ENCODE measurements around the gene TNIP1.

Gene TNIP1

GRCh38 chr5:151097820-151098767, 17.3 kb upstream of the TNIP1 start:
- no peaks in the 10 kb centered on the region for H3K27me3 Mint-ChIP-seq
- no peak overlapping the region for H3K4me3 Mint-ChIP-seq
- H3K4me1 Mint-ChIP-seq (ENCODE audit: low read depth), result peaks cover 84% of the 10 kb centered on the region
- peak overlapping the region; percentile 20 for H3K27ac Mint-ChIP-seq
- peaks cover 36% of the 10 kb centered on the region for H3K36me3 Mint-ChIP-seq (ENCODE audit: low read depth)
- intact Hi-C loops (cut with micrococcal nuclease), result loop anchor here (5.0 kb wide), 1 partner anchor 41 kb away; no protein-coding TSS in a partner anchor
- H3K9me3 Mint-ChIP-seq, result no peaks in the 10 kb centered on the region

- H3K4me3 Mint-ChIP-seq, result no peak overlapping the region
- peaks cover 95% of the 10 kb centered on the region for H3K4me1 Mint-ChIP-seq (ENCODE audit: low read depth)
- no peak overlapping the region for H3K27ac Mint-ChIP-seq
- intact Hi-C loops (cut with micrococcal nuclease), result loop anchor here (5.0 kb wide), 1 partner anchor 40 kb away; no protein-coding TSS in a partner anchor
- H3K27me3 Mint-ChIP-seq, result no peaks in the 10 kb centered on the region
- H3K36me3 Mint-ChIP-seq (ENCODE audit: low read depth), result peaks cover 25% of the 10 kb centered on the region
- H3K9me3 Mint-ChIP-seq, result no peaks in the 10 kb centered on the region
Observed at GRCh38 chr5:151097061-151097460, 16.2 kb upstream of the TNIP1 start.

DNA sequence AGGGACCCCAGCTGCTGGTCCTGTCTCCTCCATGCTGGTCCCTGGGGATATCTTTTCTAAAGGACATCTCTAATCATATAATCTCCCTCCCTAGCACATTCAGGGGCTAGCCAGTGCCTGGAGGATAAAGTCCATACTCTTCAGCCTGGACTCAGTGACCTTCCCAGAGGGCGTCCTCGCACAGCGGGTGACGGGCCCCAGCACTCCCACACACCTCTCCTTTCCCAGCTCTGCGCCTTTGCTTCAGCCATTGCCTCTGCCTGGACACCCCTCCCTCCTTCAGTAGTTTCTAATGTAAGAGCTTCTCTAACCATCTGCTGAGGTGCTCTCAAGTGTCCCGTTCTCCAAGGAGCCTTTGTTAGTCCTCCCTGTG, 15.2 kb upstream of the TNIP1 start:
- intact Hi-C loops (cut with micrococcal nuclease), result loop anchor here (5.0 kb wide), 1 partner anchor 39 kb away; no protein-coding TSS in a partner anchor
- Mint-ChIP-seq H3K4me3 (no peak overlapping the region), H3K4me1 (ENCODE audit: low read depth) (peaks cover 95% of the 10 kb centered on the region), H3K27me3 (no peaks in the 10 kb centered on the region), H3K36me3 (ENCODE audit: low read depth) (peaks cover 14% of the 10 kb centered on the region), H3K9me3 (no peaks in the 10 kb centered on the region), H3K27ac (peak overlapping the region; percentile 75)

- intact Hi-C loops (cut with micrococcal nuclease), result loop anchor here (5.0 kb wide), 1 partner anchor 38 kb away; no protein-coding TSS in a partner anchor
- H3K27me3 Mint-ChIP-seq, result no peaks in the 10 kb centered on the region
- H3K27ac Mint-ChIP-seq, result peak overlapping the region; percentile 75
- peaks cover 92% of the 10 kb centered on the region for H3K4me1 Mint-ChIP-seq (ENCODE audit: low read depth)
- H3K9me3 Mint-ChIP-seq, result no peaks in the 10 kb centered on the region
- peaks cover 9% of the 10 kb centered on the region for H3K36me3 Mint-ChIP-seq (ENCODE audit: low read depth)
- no peak overlapping the region for H3K4me3 Mint-ChIP-seq
Observed at GRCh38 chr5:151095341-151096000, 14.6 kb upstream of the TNIP1 start.

- Mint-ChIP-seq H3K27me3 (no peaks in the 10 kb centered on the region), H3K4me1 (ENCODE audit: low read depth) (peaks cover 90% of the 10 kb centered on the region), H3K9me3 (no peaks in the 10 kb centered on the region), H3K36me3 (ENCODE audit: low read depth) (peaks cover 3% of the 10 kb centered on the region), H3K4me3 (no peak overlapping the region), H3K27ac (peak overlapping the region; percentile 75)
- intact Hi-C loops (cut with micrococcal nuclease), result loop anchor here (5.0 kb wide), 1 partner anchor 38 kb away; no protein-coding TSS in a partner anchor
Observed at GRCh38 chr5:151094852-151095245, 14.0 kb upstream of the TNIP1 start.

GRCh38 chr5:151094030-151094851, 13.4 kb upstream of the TNIP1 start:
- Mint-ChIP-seq H3K27me3 (no peaks in the 10 kb centered on the region), H3K36me3 (ENCODE audit: low read depth) (no peaks in the 10 kb centered on the region), H3K27ac (peak overlapping the region; percentile 75), H3K9me3 (no peaks in the 10 kb centered on the region), H3K4me3 (no peak overlapping the region), H3K4me1 (ENCODE audit: low read depth) (peaks cover 94% of the 10 kb centered on the region)
- intact Hi-C loops (cut with micrococcal nuclease), result no loop called here

DNA sequence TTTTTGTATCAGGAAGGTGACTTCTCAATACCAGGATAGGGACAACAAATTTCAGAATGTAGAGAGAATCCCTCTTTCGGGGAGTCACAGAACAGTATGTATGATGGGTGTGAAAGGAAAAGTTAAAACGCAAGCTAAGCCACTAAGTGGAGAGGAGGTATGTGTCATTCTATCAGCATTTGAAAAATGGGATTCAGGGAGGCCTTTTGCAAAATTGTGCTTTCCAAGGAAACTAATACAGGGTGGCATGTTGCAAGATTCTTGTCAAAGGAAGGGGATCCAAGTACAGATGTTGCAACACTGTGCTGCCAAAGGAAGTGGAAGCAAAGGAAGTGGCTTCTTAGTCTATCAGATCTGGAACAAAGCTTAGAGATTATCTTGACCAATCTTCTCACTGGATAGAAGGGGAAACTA, 12.6 kb upstream of the TNIP1 start:
- Mint-ChIP-seq H3K27ac (peak overlapping the region; percentile 75), H3K36me3 (ENCODE audit: low read depth) (no peaks in the 10 kb centered on the region), H3K4me1 (ENCODE audit: low read depth) (peaks cover 94% of the 10 kb centered on the region), H3K4me3 (no peak overlapping the region), H3K27me3 (no peaks in the 10 kb centered on the region), H3K9me3 (no peaks in the 10 kb centered on the region)
- intact Hi-C loops (cut with micrococcal nuclease), result loop anchor here (1.0 kb wide), 1 partner anchor 8 kb away; no protein-coding TSS in a partner anchor

- H3K4me1 Mint-ChIP-seq (ENCODE audit: low read depth), result peaks cover 91% of the 10 kb centered on the region
Observed at GRCh38 chr5:151092762-151093161, 11.9 kb upstream of the TNIP1 start.

GRCh38 chr5:151089726-151090125, 8.9 kb upstream of the TNIP1 start:
- peaks cover 91% of the 10 kb centered on the region for H3K4me1 Mint-ChIP-seq (ENCODE audit: low read depth)
- intact Hi-C loops (cut with micrococcal nuclease), result no loop called here

More at GRCh38 chr5:151092762-151093161, 11.9 kb upstream of the TNIP1 start:
- Mint-ChIP-seq H3K4me3 (no peak overlapping the region), H3K27ac (peak overlapping the region; percentile 36), H3K36me3 (ENCODE audit: low read depth) (no peaks in the 10 kb centered on the region), H3K27me3 (no peaks in the 10 kb centered on the region), H3K9me3 (no peaks in the 10 kb centered on the region)
- intact Hi-C loops (cut with micrococcal nuclease), result loop anchor here (1.0 kb wide), 1 partner anchor 7 kb away; no protein-coding TSS in a partner anchor

DNA sequence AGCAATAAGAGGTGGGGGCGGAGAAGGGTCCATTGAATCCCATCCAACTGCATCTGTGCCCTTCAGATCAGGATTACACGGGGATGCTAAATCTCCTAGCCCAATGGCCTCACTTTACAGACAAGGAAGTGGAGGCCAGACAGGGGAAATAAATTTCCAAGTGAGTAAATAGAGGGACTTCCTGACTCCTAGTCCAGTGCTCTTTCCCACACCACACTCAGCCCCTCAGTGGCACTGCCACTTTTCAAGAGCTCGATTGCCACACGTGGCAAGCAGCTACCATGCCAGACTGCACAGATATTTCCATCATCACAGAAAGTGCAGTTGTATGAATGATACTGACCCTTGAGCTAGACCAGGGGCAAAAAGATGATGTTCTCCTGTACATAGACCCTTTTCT, 8.2 kb upstream of the TNIP1 start:
- no peak overlapping the region for H3K4me3 Mint-ChIP-seq
- intact Hi-C loops (cut with micrococcal nuclease), result no loop called here
- H3K4me1 Mint-ChIP-seq (ENCODE audit: low read depth), result peaks cover 91% of the 10 kb centered on the region
- no peaks in the 10 kb centered on the region for H3K27me3 Mint-ChIP-seq
- no peaks in the 10 kb centered on the region for H3K9me3 Mint-ChIP-seq
- no peaks in the 10 kb centered on the region for H3K36me3 Mint-ChIP-seq (ENCODE audit: low read depth)
- peak overlapping the region; percentile 22 for H3K27ac Mint-ChIP-seq

More at GRCh38 chr5:151089726-151090125, 8.9 kb upstream of the TNIP1 start:
- H3K9me3 Mint-ChIP-seq, result no peaks in the 10 kb centered on the region
- no peak overlapping the region for H3K4me3 Mint-ChIP-seq
- no peaks in the 10 kb centered on the region for H3K27me3 Mint-ChIP-seq
- no peak overlapping the region for H3K27ac Mint-ChIP-seq
- no peaks in the 10 kb centered on the region for H3K36me3 Mint-ChIP-seq (ENCODE audit: low read depth)

DNA sequence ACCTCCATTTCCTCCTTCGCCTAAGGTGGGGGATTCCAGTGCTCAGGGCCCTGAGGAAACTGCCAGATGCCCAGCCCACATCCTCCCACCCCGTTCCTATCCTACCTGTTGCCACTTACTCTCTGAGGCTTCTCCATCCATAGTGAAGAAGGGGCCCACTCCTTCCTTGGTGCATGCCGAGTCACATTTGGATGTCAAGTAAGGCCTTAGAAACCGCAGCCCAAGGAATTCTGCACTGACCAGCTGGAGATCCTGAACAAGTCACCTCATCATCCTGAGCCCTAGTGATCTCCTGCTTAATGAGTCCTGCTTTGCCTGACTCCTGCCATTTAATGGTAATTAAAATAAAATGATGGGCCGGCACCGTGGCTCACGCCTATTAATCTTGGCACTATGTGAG, 6.7 kb upstream of the TNIP1 start:
- H3K36me3 Mint-ChIP-seq (ENCODE audit: low read depth), result no peaks in the 10 kb centered on the region
- intact Hi-C loops (cut with micrococcal nuclease), result no loop called here
- H3K4me3 Mint-ChIP-seq, result no peak overlapping the region
- no peaks in the 10 kb centered on the region for H3K9me3 Mint-ChIP-seq
- peak overlapping the region; percentile 80 for H3K27ac Mint-ChIP-seq
- peaks cover 89% of the 10 kb centered on the region for H3K4me1 Mint-ChIP-seq (ENCODE audit: low read depth)
- no peaks in the 10 kb centered on the region for H3K27me3 Mint-ChIP-seq

DNA sequence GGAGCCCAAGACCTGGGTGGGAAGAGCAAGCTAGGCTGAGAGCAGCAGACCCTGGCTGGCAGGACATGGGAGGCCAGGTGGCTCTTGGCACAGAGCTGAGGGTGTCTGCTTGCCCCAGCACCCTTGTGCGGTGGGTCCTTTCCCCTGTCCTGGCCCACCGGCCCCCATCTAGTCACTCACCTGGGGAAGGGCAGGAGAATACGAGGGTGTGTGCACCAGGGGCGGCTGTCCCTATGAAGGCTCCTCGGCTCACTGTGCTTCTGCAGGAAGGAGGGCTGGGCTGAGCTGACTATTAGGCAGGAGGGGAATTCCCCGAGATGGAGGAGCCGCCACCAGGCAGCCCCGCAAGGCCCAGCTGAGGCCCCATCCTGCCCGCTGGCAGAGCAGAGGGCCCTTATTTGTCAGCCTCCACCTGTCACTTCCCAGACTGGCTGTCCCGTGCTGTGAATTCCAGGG, 6.1 kb upstream of the TNIP1 start:
- Mint-ChIP-seq H3K4me1 (ENCODE audit: low read depth) (peaks cover 88% of the 10 kb centered on the region), H3K9me3 (no peaks in the 10 kb centered on the region), H3K4me3 (peak overlapping the region; percentile 68), H3K27me3 (no peaks in the 10 kb centered on the region), H3K36me3 (ENCODE audit: low read depth) (no peaks in the 10 kb centered on the region), H3K27ac (peak overlapping the region; percentile 80)
- intact Hi-C loops (cut with micrococcal nuclease), result no loop called here

DNA sequence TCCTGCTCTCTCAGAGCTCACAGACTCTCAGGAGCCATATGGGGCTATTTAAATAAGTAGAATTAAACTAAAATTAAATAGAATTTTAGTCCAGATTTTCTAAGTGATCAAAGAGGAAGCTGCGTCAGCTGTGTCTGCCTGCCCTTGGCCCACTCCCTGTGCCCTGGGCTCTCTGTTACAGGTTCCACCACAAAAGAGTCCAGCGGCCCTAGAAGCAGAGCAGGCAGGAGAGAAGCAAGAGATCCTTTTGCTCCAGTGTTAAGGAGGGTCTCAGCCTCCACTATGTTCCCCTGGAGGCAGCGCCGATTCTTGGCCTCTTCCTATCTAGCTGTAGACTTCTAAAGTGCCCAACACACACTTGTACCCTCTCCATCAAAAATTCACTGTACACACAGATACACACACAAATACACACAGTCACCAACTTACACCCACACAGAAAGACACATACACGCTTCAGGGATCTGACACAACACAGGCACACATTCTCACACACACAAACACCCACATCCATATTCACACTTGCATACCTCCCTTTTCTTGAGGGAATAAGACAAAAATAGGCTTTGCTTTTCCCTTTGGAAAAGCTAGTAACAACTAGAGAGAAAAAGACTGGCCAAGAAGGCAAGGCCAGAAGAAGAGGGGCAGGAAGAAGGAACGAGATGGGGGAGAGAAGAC, 5.5 kb upstream of the TNIP1 start:
- peak overlapping the region; percentile 68 for H3K4me3 Mint-ChIP-seq
- H3K27ac Mint-ChIP-seq, result peak overlapping the region; percentile 80
- peaks cover 82% of the 10 kb centered on the region for H3K4me1 Mint-ChIP-seq (ENCODE audit: low read depth)
- no peaks in the 10 kb centered on the region for H3K36me3 Mint-ChIP-seq (ENCODE audit: low read depth)
- no peaks in the 10 kb centered on the region for H3K27me3 Mint-ChIP-seq
- no peaks in the 10 kb centered on the region for H3K9me3 Mint-ChIP-seq
- intact Hi-C loops (cut with micrococcal nuclease), result no loop called here
